HFFc6 (cell line): Measurements from ENCODE around the gene TMEM135. TPM values are rescaled to one million over a fixed set of nuclear protein-coding genes. Genes with fewer than 3 reads are reported as not detected.

ENCODE experiments used
- DNase-seq: peaks from one replicate; pipeline ENCODE4 v3.0.0-alpha.2; 2018
- H3K27ac Mint-ChIP-seq: 2 replicates; pipeline ENCODE4 v1.8.0; 2020; ENCODE audit warnings: mild to moderate bottlenecking, mixed read lengths
- H3K27me3 Mint-ChIP-seq: 2 replicates; pipeline ENCODE4 v1.8.0; 2021; ENCODE audit warnings: mild to moderate bottlenecking, moderate library complexity, mixed read lengths; ENCODE audit not compliant: insufficient read depth
- H3K36me3 Mint-ChIP-seq: 2 replicates; pipeline ENCODE4 v1.8.0; 2021; ENCODE audit warnings: low read depth, mixed read lengths
- H3K4me1 Mint-ChIP-seq: 2 replicates; pipeline ENCODE4 v1.8.0; 2020; ENCODE audit warnings: low read depth, mixed read lengths
- H3K4me3 Mint-ChIP-seq: 2 replicates; pipeline ENCODE4 v1.8.0; 2020; ENCODE audit warnings: mild to moderate bottlenecking, moderate library complexity, mixed read lengths
- H3K9me3 Mint-ChIP-seq: 2 replicates; pipeline ENCODE4 v1.8.0; 2020; ENCODE audit warnings: mild to moderate bottlenecking, mixed read lengths
- total RNA-seq, 6 experiments: library from RNA; stranded (reverse); fragmentation: NEBNext Ultra II Directional; extraction: Animal tissue kit (Norgen Biotek cat#: 25700); gene quantifications; 2 replicates in 1 of 6; 3 replicates in 5 of 6; pipeline ENCODE4 v1.2.3, GENCODE V29; 2021
- TF ChIP-seq, protein P1 (sequence below): fragments of 200-600 bp; sonication (generic); IDR thresholded peaks from 2 replicates; pipeline ENCODE4 v1.5.0; 2021; ENCODE audit warnings: antibody characterized with exemption, mild to moderate bottlenecking

TMEM135 gene
- total RNA-seq, 6 experiments from 2014 or later: 13.1 to 28.3 (median 20.5) TPM

DNA sequence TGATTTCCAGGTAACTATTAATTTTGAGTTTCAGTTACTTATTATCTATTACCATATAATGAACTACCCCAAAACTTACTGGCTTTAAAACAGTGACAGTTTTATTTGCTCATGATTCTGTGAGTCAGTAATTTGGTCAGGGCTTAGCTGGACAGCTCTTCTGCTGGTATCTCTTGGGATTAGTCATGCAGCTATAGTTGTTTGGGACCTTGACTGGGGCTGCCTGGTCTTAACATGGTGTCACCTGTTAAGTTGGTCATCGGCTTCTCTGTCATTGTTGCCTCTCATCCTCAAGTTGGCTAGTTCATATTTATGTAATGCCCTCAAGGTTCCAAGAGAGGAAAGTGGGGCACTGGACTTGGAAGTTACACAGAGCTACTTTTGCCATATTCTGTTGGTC is 177.5 kb downstream of the TMEM135 start:
- no peak for DNase-seq

GRCh38 chr11:87219266-87219665 is 181.5 kb downstream of the TMEM135 start:
- Mint-ChIP-seq H3K9me3 (peaks cover 4% of the 10 kb centered on the region; the same call in 1 of the 2 replicates), H3K27ac (no peak overlapping the region), H3K36me3 (no peaks in the 10 kb centered on the region), H3K4me3 (no peak overlapping the region), H3K4me1 (peaks cover 16% of the 10 kb centered on the region), H3K27me3 (no peaks in the 10 kb centered on the region)
- DNase-seq: no peak
- TF ChIP-seq, protein P1, sequence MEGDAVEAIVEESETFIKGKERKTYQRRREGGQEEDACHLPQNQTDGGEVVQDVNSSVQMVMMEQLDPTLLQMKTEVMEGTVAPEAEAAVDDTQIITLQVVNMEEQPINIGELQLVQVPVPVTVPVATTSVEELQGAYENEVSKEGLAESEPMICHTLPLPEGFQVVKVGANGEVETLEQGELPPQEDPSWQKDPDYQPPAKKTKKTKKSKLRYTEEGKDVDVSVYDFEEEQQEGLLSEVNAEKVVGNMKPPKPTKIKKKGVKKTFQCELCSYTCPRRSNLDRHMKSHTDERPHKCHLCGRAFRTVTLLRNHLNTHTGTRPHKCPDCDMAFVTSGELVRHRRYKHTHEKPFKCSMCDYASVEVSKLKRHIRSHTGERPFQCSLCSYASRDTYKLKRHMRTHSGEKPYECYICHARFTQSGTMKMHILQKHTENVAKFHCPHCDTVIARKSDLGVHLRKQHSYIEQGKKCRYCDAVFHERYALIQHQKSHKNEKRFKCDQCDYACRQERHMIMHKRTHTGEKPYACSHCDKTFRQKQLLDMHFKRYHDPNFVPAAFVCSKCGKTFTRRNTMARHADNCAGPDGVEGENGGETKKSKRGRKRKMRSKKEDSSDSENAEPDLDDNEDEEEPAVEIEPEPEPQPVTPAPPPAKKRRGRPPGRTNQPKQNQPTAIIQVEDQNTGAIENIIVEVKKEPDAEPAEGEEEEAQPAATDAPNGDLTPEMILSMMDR: no peak

More for the DNA sequence above, 177.5 kb downstream of the TMEM135 start:
- Mint-ChIP-seq H3K27me3 (no peaks in the 10 kb centered on the region; the same call in 1 of the 2 replicates), H3K27ac (no peak overlapping the region), H3K4me3 (no peak overlapping the region), H3K4me1 (peaks cover 18% of the 10 kb centered on the region), H3K36me3 (no peaks in the 10 kb centered on the region), H3K9me3 (peaks cover 4% of the 10 kb centered on the region; the same call in 1 of the 2 replicates)
- TF ChIP-seq, protein P1: no peak

DNA sequence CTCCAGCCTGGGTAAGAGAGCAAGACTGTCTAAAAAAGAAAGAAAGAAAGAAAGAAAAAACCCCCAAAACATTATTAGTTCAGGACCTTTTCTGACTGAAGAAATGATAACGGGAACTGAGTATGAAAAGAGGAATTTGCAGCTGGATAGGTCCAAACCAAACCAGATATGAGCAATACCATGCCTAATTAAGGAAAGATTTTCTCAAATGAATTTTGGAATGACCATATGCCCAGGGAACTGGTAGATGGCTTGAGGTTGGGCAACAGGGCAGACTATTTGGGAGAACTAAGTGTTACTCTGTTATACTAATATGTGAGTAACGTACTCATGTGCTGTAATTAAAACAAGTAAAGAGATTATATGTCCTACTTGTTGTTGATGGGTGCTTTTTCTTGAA is 186.1 kb downstream of the TMEM135 start:
- no peaks in the 10 kb centered on the region for H3K27me3 Mint-ChIP-seq
- H3K9me3 Mint-ChIP-seq: no peaks in the 10 kb centered on the region
- TF ChIP-seq, protein P1: no peak
- H3K27ac Mint-ChIP-seq: peak overlapping the region; percentile 74
- H3K36me3 Mint-ChIP-seq: no peaks in the 10 kb centered on the region
- peaks cover 29% of the 10 kb centered on the region for H3K4me1 Mint-ChIP-seq
- peak overlapping the region; percentile 19; the same call in 1 of the 2 replicates for H3K4me3 Mint-ChIP-seq
- peak; percentile 16 for DNase-seq

- Mint-ChIP-seq H3K4me1 (peaks cover 34% of the 10 kb centered on the region), H3K9me3 (no peaks in the 10 kb centered on the region), H3K27me3 (no peaks in the 10 kb centered on the region), H3K4me3 (peak overlapping the region; percentile 15; the same call in 1 of the 2 replicates), H3K36me3 (no peaks in the 10 kb centered on the region), H3K27ac (peak overlapping the region; percentile 20; the same call in 1 of the 2 replicates)
- DNase-seq: no peak
- TF ChIP-seq, protein P1: no peak
Observed at GRCh38 chr11:87224486-87224885, 186.8 kb downstream of the TMEM135 start.

DNA sequence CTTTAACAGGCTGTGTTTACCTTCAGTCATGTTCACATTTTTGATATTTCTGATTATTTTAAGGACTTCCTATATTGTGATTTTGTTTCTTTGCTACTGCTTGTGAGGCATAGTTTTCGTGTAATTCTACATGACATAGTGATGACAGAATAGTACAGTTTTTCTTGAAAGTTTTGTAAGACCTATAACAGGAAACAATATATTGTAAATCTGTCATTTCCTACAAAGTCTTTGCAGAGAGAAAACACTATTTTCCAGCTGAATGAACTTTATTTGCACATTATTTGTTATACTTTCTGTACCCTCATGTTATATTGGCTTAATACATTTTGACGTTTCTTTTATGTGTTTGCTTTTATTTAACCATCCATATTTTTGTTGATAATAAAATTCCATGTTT is 191.1 kb downstream of the TMEM135 start:
- H3K27ac Mint-ChIP-seq: no peak overlapping the region
- H3K4me3 Mint-ChIP-seq: no peak overlapping the region
- H3K27me3 Mint-ChIP-seq: no peaks in the 10 kb centered on the region
- peaks cover 28% of the 10 kb centered on the region for H3K36me3 Mint-ChIP-seq
- TF ChIP-seq, protein P1: no peak
- peaks cover 24% of the 10 kb centered on the region for H3K9me3 Mint-ChIP-seq
- peaks cover 30% of the 10 kb centered on the region for H3K4me1 Mint-ChIP-seq
- no peak for DNase-seq
